ENCODE data around the gene PDE4D. TPM values are rescaled to one million over a fixed set of nuclear protein-coding genes. Genes with fewer than 3 reads are reported as not detected.

Gene PDE4D
- total RNA-seq, 2 experiments from 2014 or later: 164 to 175 TPM

GRCh38 chr5:59732301-59732700 lies 161.2 kb downstream of the PDE4D start:
- DNase-seq (no peak), ATAC-seq (ENCODE audit: poor library complexity) (no peak)
- no peak for TF ChIP-seq CTCF (IDR thresholded peaks at IDR 0.05)
- Histone ChIP-seq H3K4me3 (ENCODE audit: low read length) (no peak overlapping the region), H3K27ac (ENCODE audit: low read depth in 1 of 2, low read length in 2 of 2) (no peak overlapping the region), H3K4me1 (ENCODE audit: insufficient read depth, low read length) (no peaks in the 10 kb centered on the region), H3K27me3 (ENCODE audit: control insufficient read depth in 1 of 2, insufficient read depth in 2 of 2, low read length in 2 of 2) (no peaks in the 10 kb centered on the region), H3K9me3 (ENCODE audit: control insufficient read depth in 1 of 2, insufficient read depth in 1 of 2, low read length in 2 of 2) (no peaks in the 10 kb centered on the region), H3K36me3 (ENCODE audit: insufficient read depth, low read length) (no peaks in the 10 kb centered on the region)
- H3K27me3 Mint-ChIP-seq: no peaks in the 10 kb centered on the region
- no peak overlapping the region for H3K27ac Mint-ChIP-seq
- H3K4me1 Mint-ChIP-seq (ENCODE audit: low read depth): no peaks in the 10 kb centered on the region
- ChIA-PET CTCF (interaction anchor here (0.8 kb wide), 1 partner anchor 13 kb away, joined by 3 read pairs; no protein-coding TSS in a partner anchor), POLR2A (no interaction called here)
- intact Hi-C loops (cut with DNase I, micrococcal nuclease): no loop called here
- no peak overlapping the region for H3K4me3 Mint-ChIP-seq
- no peaks in the 10 kb centered on the region for H3K9me3 Mint-ChIP-seq
- H3K36me3 Mint-ChIP-seq (ENCODE audit: low read depth): no peaks in the 10 kb centered on the region

- H3K4me1 Mint-ChIP-seq (ENCODE audit: low read depth): no peaks in the 10 kb centered on the region
- Histone ChIP-seq H3K27ac (ENCODE audit: low read depth in 1 of 2, low read length in 2 of 2) (no peak overlapping the region), H3K9me3 (ENCODE audit: control insufficient read depth in 1 of 2, insufficient read depth in 1 of 2, low read length in 2 of 2) (no peaks in the 10 kb centered on the region), H3K27me3 (ENCODE audit: control insufficient read depth in 1 of 2, insufficient read depth in 2 of 2, low read length in 2 of 2) (no peaks in the 10 kb centered on the region), H3K4me3 (ENCODE audit: low read length) (no peak overlapping the region), H3K4me1 (ENCODE audit: insufficient read depth, low read length) (no peaks in the 10 kb centered on the region), H3K36me3 (ENCODE audit: insufficient read depth, low read length) (no peaks in the 10 kb centered on the region)
- no peaks in the 10 kb centered on the region for H3K9me3 Mint-ChIP-seq
- ATAC-seq (ENCODE audit: poor library complexity): no peak
- no peak for TF ChIP-seq CTCF (IDR thresholded peaks at IDR 0.05)
- no peaks in the 10 kb centered on the region for H3K36me3 Mint-ChIP-seq (ENCODE audit: low read depth)
- intact Hi-C loops (cut with DNase I, micrococcal nuclease): no loop called here
- CTCF ChIA-PET: interaction anchor here (0.8 kb wide), 1 partner anchor 13 kb away, joined by 3 read pairs; no protein-coding TSS in a partner anchor
- POLR2A ChIA-PET: no interaction called here
- no peak for DNase-seq
- H3K27ac Mint-ChIP-seq: no peak overlapping the region
- no peaks in the 10 kb centered on the region for H3K27me3 Mint-ChIP-seq
- no peak overlapping the region for H3K4me3 Mint-ChIP-seq
These were observed 161.7 kb downstream of the PDE4D start for GRCh38 chr5:59731809-59732208.

GRCh38 chr5:59729820-59730219 lies 163.7 kb downstream of the PDE4D start:
- no peak for TF ChIP-seq CTCF (IDR thresholded peaks at IDR 0.05)
- POLR2A ChIA-PET: interaction anchor here (0.7 kb wide), 1 partner anchor 21 kb away, joined by 3 read pairs; no protein-coding TSS in a partner anchor

More at GRCh38 chr5:59729820-59730219, 163.7 kb downstream of the PDE4D start:
- H3K4me1 ChIP-seq (ENCODE audit: insufficient read depth, low read length): no peaks in the 10 kb centered on the region
- Mint-ChIP-seq H3K27ac (no peak overlapping the region), H3K27me3 (no peaks in the 10 kb centered on the region), H3K36me3 (ENCODE audit: low read depth) (no peaks in the 10 kb centered on the region), H3K4me1 (ENCODE audit: low read depth) (no peaks in the 10 kb centered on the region), H3K9me3 (no peaks in the 10 kb centered on the region), H3K4me3 (no peak overlapping the region)
- H3K9me3 ChIP-seq (ENCODE audit: control insufficient read depth in 1 of 2, insufficient read depth in 1 of 2, low read length in 2 of 2): no peaks in the 10 kb centered on the region
- intact Hi-C loops (cut with DNase I, micrococcal nuclease): no loop called here
- ATAC-seq (ENCODE audit: poor library complexity): no peak
- H3K27ac ChIP-seq (ENCODE audit: low read depth in 1 of 2, low read length in 2 of 2): no peak overlapping the region
- no peaks in the 10 kb centered on the region for H3K36me3 ChIP-seq (ENCODE audit: insufficient read depth, low read length)
- H3K27me3 ChIP-seq (ENCODE audit: control insufficient read depth in 1 of 2, insufficient read depth in 2 of 2, low read length in 2 of 2): no peaks in the 10 kb centered on the region
- DNase-seq: no peak
- CTCF ChIA-PET: no interaction called here
- no peak overlapping the region for H3K4me3 ChIP-seq (ENCODE audit: low read length)
